WTC11 (cell line): ENCODE measurements around the gene ZNF835. TPM values are rescaled to one million over a fixed set of nuclear protein-coding genes. Genes with fewer than 3 reads are reported as not detected.

ENCODE experiments used
- ATAC-seq: fragments of 200-7000 bp; cut with Tn5 transposase; 2 replicates; pipeline ENCODE4 v1.10.0; 2021; ENCODE audit warnings: mild to moderate bottlenecking, moderate library complexity
- CTCF ChIA-PET: fragments of 300-600 bp; sonication (Branson Sonifier 250); formaldehyde crosslinking; loops from one replicate; lab custom pipeline; 2021; ENCODE audit warnings: antibody characterized with exemption; lab: Charles Lee
- POLR2A ChIA-PET: fragments of 350-600 bp; sonication (Branson Sonifier 250); formaldehyde crosslinking; loops from one replicate; lab custom pipeline; 2021; ENCODE audit warnings: antibody characterized with exemption; lab: Charles Lee
- DNase-seq: peaks from one replicate; pipeline ENCODE4 v3.0.0; 2021; ENCODE audit warnings: low spot score
- H3K27ac Mint-ChIP-seq: 2 replicates; pipeline ENCODE4 v1.8.0; 2021; ENCODE audit warnings: mixed read lengths
- H3K27me3 Mint-ChIP-seq: 2 replicates; pipeline ENCODE4 v1.8.0; 2021; ENCODE audit warnings: low read depth, mild to moderate bottlenecking, moderate library complexity, mixed read lengths
- H3K36me3 Mint-ChIP-seq: 2 replicates; pipeline ENCODE4 v1.8.0; 2021; ENCODE audit warnings: mixed read lengths
- H3K4me1 Mint-ChIP-seq: 2 replicates; pipeline ENCODE4 v1.8.0; 2022; ENCODE audit warnings: mixed read lengths
- H3K4me3 Mint-ChIP-seq: 2 replicates; pipeline ENCODE4 v1.8.0; 2021; ENCODE audit warnings: mild to moderate bottlenecking, moderate library complexity, mixed read lengths
- H3K9me3 Mint-ChIP-seq: 2 replicates; pipeline ENCODE4 v1.8.0; 2021; ENCODE audit warnings: mixed read lengths
- E2F4 ChIP-seq: sonication (generic); formaldehyde crosslinking; IDR thresholded peaks from 2 replicates; pipeline ENCODE4 v1.8.1; 2022; ENCODE audit warnings: low read depth, mild to moderate bottlenecking, moderate library complexity, missing genetic modification reagents, borderline replicate concordance
- GRHL2 ChIP-seq: fragments of 250-450 bp; sonication (Bioruptor Pico); IDR thresholded peaks from 2 replicates; pipeline ENCODE4 v1.8.0; 2022; ENCODE audit warnings: mild to moderate bottlenecking, moderate library complexity; ENCODE audit not compliant: insufficient replicate concordance, severe bottlenecking
- HMGXB4 ChIP-seq: sonication (generic); formaldehyde crosslinking; IDR thresholded peaks from 2 replicates; pipeline ENCODE4 v1.8.1; 2023; ENCODE audit warnings: mild to moderate bottlenecking, moderate library complexity, missing genetic modification reagents
- JUN ChIP-seq: sonication (generic); formaldehyde crosslinking; IDR thresholded peaks from 2 replicates; pipeline ENCODE4 v1.8.0; 2023; ENCODE audit warnings: mild to moderate bottlenecking, missing genetic modification reagents
- MAX ChIP-seq: sonication (generic); formaldehyde crosslinking; IDR thresholded peaks from 2 replicates; pipeline ENCODE4 v1.8.0; 2022; ENCODE audit warnings: mild to moderate bottlenecking, missing genetic modification reagents
- STAT6 ChIP-seq: sonication (generic); formaldehyde crosslinking; conservative IDR thresholded peaks from 2 replicates; pipeline ENCODE4 v1.8.1; 2023; ENCODE audit warnings: mild to moderate bottlenecking, low read depth, missing genetic modification reagents, moderate library complexity
- ZNF138 ChIP-seq: sonication (generic); formaldehyde crosslinking; conservative IDR thresholded peaks from 2 replicates; pipeline ENCODE4 v1.8.1; 2022; ENCODE audit warnings: mild to moderate bottlenecking, moderate library complexity, missing genetic modification reagents
- ZNF425 ChIP-seq: fragments of 250-450 bp; sonication (Bioruptor Pico); conservative IDR thresholded peaks from 2 replicates; pipeline ENCODE4 v1.9.0; 2021; ENCODE audit warnings: mild to moderate bottlenecking
- total RNA-seq: library from RNA; stranded (reverse); gene quantifications from 3 replicates; pipeline ENCODE4 v1.2.3, GENCODE V29; 2021

The ZNF835 gene
- total RNA-seq, 1 experiment from 2014 or later, result 0.17 TPM

GRCh38 chr19:56670401-56670960 is 1.1 kb downstream of the ZNF835 start (continued):
- TF ChIP-seq E2F4 (CRISPR knock-in tag) (no peak), JUN (no peak)

- Mint-ChIP-seq H3K9me3 (peaks cover 48% of the 10 kb centered on the region), H3K4me3 (no peak overlapping the region)
- CTCF ChIA-PET, result no interaction called here
Measured at GRCh38 chr19:56668676-56669075, 2.9 kb downstream of the ZNF835 start.

More at GRCh38 chr19:56668676-56669075, 2.9 kb downstream of the ZNF835 start:
- ATAC-seq, result no peak
- no peaks in the 10 kb centered on the region for H3K4me1 Mint-ChIP-seq
- TF ChIP-seq ZNF425 (CRISPR knock-in tag), result no peak
- TF ChIP-seq ZNF138, result no peak
- no peak for TF ChIP-seq GRHL2 (CRISPR knock-in tag)
- TF ChIP-seq MAX (CRISPR knock-in tag), result no peak
- TF ChIP-seq E2F4 (CRISPR knock-in tag), result no peak
- no peak for TF ChIP-seq HMGXB4
- no peak for TF ChIP-seq STAT6 (CRISPR knock-in tag)
- no peak overlapping the region for H3K27ac Mint-ChIP-seq
- H3K36me3 Mint-ChIP-seq, result peaks cover 54% of the 10 kb centered on the region
- POLR2A ChIA-PET, result no interaction called here
- no peak for DNase-seq
- peaks cover 7% of the 10 kb centered on the region for H3K27me3 Mint-ChIP-seq
